ENCODE measurements around the gene CITED1.
A peak's percentile ranks its signal among the peaks of the same experiment; 100 is the strongest.

CITED1 gene

DNA sequence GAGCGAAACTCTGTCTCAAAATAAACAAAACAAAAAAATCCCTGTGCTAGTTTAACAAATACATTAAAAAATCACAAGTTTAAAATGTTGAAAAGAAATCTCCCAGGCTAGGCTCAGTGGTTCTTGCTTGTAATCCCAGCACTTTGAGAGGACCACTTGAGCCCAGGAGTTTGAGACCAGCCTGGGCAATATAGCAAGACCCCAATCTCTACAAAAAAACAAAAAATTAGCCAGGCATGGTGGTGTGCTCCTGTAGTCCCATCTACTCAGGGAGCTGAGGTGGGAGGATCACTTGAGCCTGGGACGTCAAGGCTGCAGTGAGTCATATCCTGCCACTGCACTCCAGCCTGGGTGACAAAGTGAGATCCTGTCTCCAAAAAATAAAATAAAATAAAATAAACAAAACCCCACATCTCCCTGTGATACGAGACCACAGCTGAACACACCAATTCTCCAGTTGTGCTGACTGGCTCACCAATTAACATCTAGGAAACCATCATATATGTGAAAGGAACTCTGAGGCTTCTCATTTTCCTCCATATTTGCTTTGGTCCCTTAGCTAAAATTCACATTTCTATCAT lies 36.0 kb downstream of the CITED1 start:
- DNase-seq = no peak

- no peak for DNase-seq
These were observed 36.9 kb downstream of the CITED1 start for GRCh38 chrX:72268597-72269365.

DNA sequence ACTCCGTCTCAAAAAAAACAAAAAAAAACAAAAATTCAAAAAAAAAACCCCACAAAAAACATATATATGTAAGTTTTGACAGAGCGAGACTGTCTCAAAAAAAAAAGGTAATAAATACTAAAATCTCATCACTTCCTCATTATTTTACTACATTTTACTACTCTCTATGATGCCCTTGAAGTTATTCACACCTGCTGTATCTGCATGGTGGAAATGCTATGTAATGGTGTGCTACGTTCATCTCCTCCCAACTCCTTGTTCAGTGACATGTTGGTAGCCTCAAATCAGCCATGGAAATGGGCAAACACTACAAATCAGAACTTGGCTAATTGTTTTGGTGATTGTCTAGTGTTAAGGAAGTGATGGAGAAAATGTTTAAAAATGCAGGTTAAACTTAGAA lies 40.5 kb downstream of the CITED1 start:
- DNase-seq = no peak

DNA sequence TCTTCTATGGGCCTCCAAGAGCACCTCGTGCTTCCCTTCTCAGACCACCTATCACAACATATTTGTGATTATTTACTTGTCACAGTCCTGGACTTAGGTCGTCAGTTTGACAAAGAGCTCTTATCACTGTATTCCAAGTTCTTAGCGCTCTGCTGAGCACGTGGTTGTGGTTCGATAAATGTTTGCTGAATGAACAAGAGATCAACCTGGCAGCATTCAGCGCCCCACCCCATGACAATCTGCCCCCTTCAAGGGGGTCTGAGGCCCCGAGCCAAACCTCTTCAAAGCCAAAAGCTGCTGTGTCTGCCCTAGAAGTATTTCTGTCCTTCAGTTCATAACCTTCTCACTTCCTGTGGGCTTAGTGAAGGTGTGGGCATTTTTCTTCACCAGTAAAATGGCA lies 43.6 kb downstream of the CITED1 start:
- no peak for DNase-seq

- no peak for DNase-seq
These were observed 45.3 kb downstream of the CITED1 start for GRCh38 chrX:72260448-72260847.

- DNase-seq = peak; percentile 57
These were observed 47.5 kb downstream of the CITED1 start for GRCh38 chrX:72258174-72258573.

- DNase-seq = no peak
These were observed 49.9 kb downstream of the CITED1 start for GRCh38 chrX:72255864-72256263.

DNA sequence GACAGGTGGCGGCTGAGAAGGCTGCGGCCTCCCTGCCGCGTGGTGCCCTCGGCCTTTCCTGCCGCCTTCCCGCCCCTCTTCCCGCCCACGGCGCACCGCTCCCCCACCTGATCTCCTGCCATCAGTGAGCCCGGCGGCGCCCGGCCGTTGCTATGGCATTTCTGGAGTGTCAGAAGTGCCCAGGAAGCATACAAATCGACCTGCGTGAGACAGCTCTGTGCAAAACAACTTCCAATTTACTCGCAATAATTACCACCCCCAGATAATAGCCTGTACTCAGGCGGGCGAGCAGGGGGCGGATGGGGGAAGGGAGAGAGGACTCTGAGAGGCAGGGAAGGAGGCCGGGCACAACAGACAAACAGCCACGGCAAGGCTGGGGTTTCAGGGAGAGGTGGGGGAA lies 50.3 kb downstream of the CITED1 start:
- peak; percentile 62 for DNase-seq

GRCh38 chrX:72254816-72255215 lies 50.9 kb downstream of the CITED1 start:
- DNase-seq = no peak

GRCh38 chrX:72253686-72254085 lies 52.0 kb downstream of the CITED1 start:
- DNase-seq = no peak

Data from islet precursor cell (in vitro differentiated cells).